Naive thymus-derived CD4-positive, alpha-beta T cell (primary cell): Measurements from ENCODE around the gene SPAG16. TPM values are rescaled to one million over a fixed set of nuclear protein-coding genes. Genes with fewer than 3 reads are reported as not detected.

ENCODE experiments used
- ATAC-seq: fragments of 150-1000 bp; cut with Tn5 transposase; 2 replicates; pipeline ENCODE4 v1.10.0; 2021; ENCODE audit warnings: mild to moderate bottlenecking, moderate library complexity
- CTCF ChIA-PET: fragments of 350-600 bp; sonication (Branson Sonifier 250); formaldehyde crosslinking; loops from one replicate; lab custom pipeline; 2021; ENCODE audit warnings: antibody characterized with exemption; lab: Charles Lee
- POLR2A ChIA-PET: fragments of 350-600 bp; sonication (Branson Sonifier 250); formaldehyde crosslinking; loops from one replicate; lab custom pipeline; 2021; ENCODE audit warnings: antibody characterized with exemption, inconsistent platforms; lab: Charles Lee
- DNase-seq, 9 donors: peaks; one replicate each; pipeline versions ENCODE4 v3.0.0 to v3.0.0-alpha.2; 2020 to 2022; ENCODE audit warnings: mixed read lengths in 1 of 9
- H3K27ac ChIP-seq: one replicate; pipeline ENCODE4 v1.7.0; 2013; ENCODE audit warnings: mild to moderate bottlenecking, low read depth, low read length, moderate library complexity
- H3K27me3 ChIP-seq, 2 donors: one replicate each; pipeline ENCODE4 v1.7.0; 2013; ENCODE audit warnings: low read length in 2 of 2, mild to moderate bottlenecking in 2 of 2, moderate library complexity in 2 of 2; ENCODE audit not compliant: control insufficient read depth in 2 of 2, insufficient read depth in 2 of 2
- H3K36me3 ChIP-seq, 3 experiments: 1 replicate in 2 of 3; 2 replicates in 1 of 3; pipeline ENCODE4 v1.7.0; 2013; ENCODE audit warnings: low read length in 3 of 3, mild to moderate bottlenecking in 3 of 3, moderate library complexity in 1 of 3; ENCODE audit not compliant: insufficient read depth in 3 of 3, control insufficient read depth in 2 of 3
- H3K4me1 ChIP-seq, 2 donors: one replicate each; pipeline ENCODE4 v1.7.0; 2013; ENCODE audit warnings: low read length in 2 of 2, mild to moderate bottlenecking in 2 of 2, moderate library complexity in 1 of 2; ENCODE audit not compliant: control insufficient read depth in 2 of 2, insufficient read depth in 2 of 2
- H3K4me3 ChIP-seq: 2 replicates; pipeline ENCODE4 v1.7.0; 2013; ENCODE audit warnings: mild to moderate bottlenecking, low read length
- H3K9me3 ChIP-seq, 3 experiments: 1 replicate in 2 of 3; 2 replicates in 1 of 3; pipeline ENCODE4 v1.7.0; 2013; ENCODE audit warnings: low read length in 3 of 3; ENCODE audit not compliant: control insufficient read depth in 2 of 3
- H3K27ac Mint-ChIP-seq, 9 donors: one replicate each; pipeline ENCODE4 v1.8.0; 2020 to 2022; ENCODE audit warnings: mixed read lengths in 9 of 9, mild to moderate bottlenecking in 8 of 9, moderate library complexity in 5 of 9, inconsistent platforms in 2 of 9
- H3K27me3 Mint-ChIP-seq, 5 donors: one replicate each; pipeline ENCODE4 v1.8.0; 2021 to 2022; ENCODE audit warnings: mixed read lengths in 5 of 5, mild to moderate bottlenecking in 1 of 5
- H3K36me3 Mint-ChIP-seq, 5 donors: one replicate each; pipeline ENCODE4 v1.8.0; 2020 to 2022; ENCODE audit warnings: mixed read lengths in 5 of 5, mild to moderate bottlenecking in 3 of 5, inconsistent platforms in 1 of 5
- H3K4me1 Mint-ChIP-seq, 7 donors: one replicate each; pipeline ENCODE4 v1.8.0; 2020 to 2022; ENCODE audit warnings: mixed read lengths in 7 of 7, mild to moderate bottlenecking in 3 of 7, inconsistent platforms in 1 of 7
- H3K4me3 Mint-ChIP-seq, 10 donors: one replicate each; pipeline ENCODE4 v1.8.0; 2020 to 2022; ENCODE audit warnings: mild to moderate bottlenecking in 10 of 10, mixed read lengths in 10 of 10, moderate library complexity in 6 of 10, inconsistent platforms in 2 of 10
- H3K9me3 Mint-ChIP-seq, 11 donors: one replicate each; pipeline ENCODE4 v1.8.0; 2020 to 2022; ENCODE audit warnings: mixed read lengths in 11 of 11, mild to moderate bottlenecking in 4 of 11, inconsistent platforms in 1 of 11, moderate library complexity in 1 of 11
- intact Hi-C, 2 donors: fragments of 100-400 bp; cut with micrococcal nuclease; formaldehyde crosslinking; loops; one replicate each; pipeline ENCODE4 v1.15.1; 2023
- polyA plus RNA-seq, 2 donors: library from polyadenylated mRNA; unstranded; fragments of 300-500 nt; fragmentation: Illumina TruSeq; gene quantifications; one replicate each; pipeline ENCODE4 v1.2.3, GENCODE V29; 2021
- total RNA-seq, 6 experiments: library from RNA in 5 of 6; stranded (reverse) in 5 of 6; gene quantifications; 1 replicate in 5 of 6; 2 replicates in 1 of 6; pipeline ENCODE4 v1.2.3 and lab custom pipeline; 2021 to 2026

The SPAG16 gene
- total and polyA plus RNA-seq, 7 experiments from 2014 or later: 4.7 to 20.2 (median 7.4) TPM

GRCh38 chr2:213241817-213242216 lies 42.4 kb upstream of the SPAG16 start:
- ATAC-seq: no peak
- Mint-ChIP-seq H3K27me3 (peaks cover 18 to 30% (median 22%) of the 10 kb centered on the region in 5 donors), H3K4me3 (no peak overlapping the region), H3K36me3 (no peaks in the 10 kb centered on the region), H3K4me1 (peaks cover 0 to 18% (median 6%) of the 10 kb centered on the region in 7 donors), H3K9me3 (no peaks in the 10 kb centered on the region), H3K27ac (peak overlapping the region in 2 of 9 donors; percentile 6 to 8)
- Histone ChIP-seq H3K4me1 (no peaks in the 10 kb centered on the region), H3K9me3 (no peaks in the 10 kb centered on the region), H3K27me3 (no peaks in the 10 kb centered on the region), H3K36me3 (no peaks in the 10 kb centered on the region), H3K4me3 (no peak overlapping the region), H3K27ac (no peak overlapping the region)
- intact Hi-C loops: loop anchor here in 1 of 2 donors (5.0 kb wide), 1 partner anchor 380 kb away; no protein-coding TSS in a partner anchor
- DNase-seq: no peak
- ChIA-PET POLR2A (no interaction called here), CTCF (interaction anchor here (0.7 kb wide), 1 partner anchor 1749 kb away, joined by 3 read pairs; no protein-coding TSS in a partner anchor)

GRCh38 chr2:213242653-213243052 lies 41.6 kb upstream of the SPAG16 start:
- Mint-ChIP-seq H3K27ac (no peak overlapping the region), H3K4me3 (no peak overlapping the region), H3K36me3 (no peaks in the 10 kb centered on the region), H3K27me3 (peaks cover 12 to 22% (median 16%) of the 10 kb centered on the region in 5 donors), H3K9me3 (no peaks in the 10 kb centered on the region), H3K4me1 (peaks cover 0 to 16% (median 6%) of the 10 kb centered on the region in 7 donors)
- H3K4me1 ChIP-seq: no peaks in the 10 kb centered on the region
- CTCF ChIA-PET: no interaction called here
- no peaks in the 10 kb centered on the region for H3K27me3 ChIP-seq
- ATAC-seq (no peak), DNase-seq (no peak)
- no peaks in the 10 kb centered on the region for H3K9me3 ChIP-seq
- no peaks in the 10 kb centered on the region for H3K36me3 ChIP-seq
- H3K4me3 ChIP-seq: no peak overlapping the region
- intact Hi-C loops: loop anchor here in 1 of 2 donors (5.0 kb wide), 1 partner anchor 380 kb away; no protein-coding TSS in a partner anchor
- POLR2A ChIA-PET: no interaction called here
- no peak overlapping the region for H3K27ac ChIP-seq

GRCh38 chr2:213243189-213244044 lies 40.8 kb upstream of the SPAG16 start:
- Mint-ChIP-seq H3K27me3 (peaks cover 8 to 18% (median 14%) of the 10 kb centered on the region in 5 donors), H3K4me3 (peak overlapping the region in 6 of 10 donors; percentile 3 to 48 (median 30)), H3K4me1 (peaks cover 0 to 12% (median 6%) of the 10 kb centered on the region in 7 donors), H3K36me3 (no peaks in the 10 kb centered on the region), H3K9me3 (no peaks in the 10 kb centered on the region), H3K27ac (peak overlapping the region in 4 of 9 donors; percentile 3 to 64 (median 18))
- no peak overlapping the region for H3K4me3 ChIP-seq
- no peaks in the 10 kb centered on the region for H3K9me3 ChIP-seq
- ChIA-PET POLR2A (no interaction called here), CTCF (no interaction called here)
- intact Hi-C loops: loop anchor here in 1 of 2 donors (5.0 kb wide), 1 partner anchor 381 kb away; no protein-coding TSS in a partner anchor
- H3K27ac ChIP-seq: no peak overlapping the region
- no peak for ATAC-seq
- H3K4me1 ChIP-seq: no peaks in the 10 kb centered on the region
- no peaks in the 10 kb centered on the region for H3K27me3 ChIP-seq
- no peak for DNase-seq
- H3K36me3 ChIP-seq: no peaks in the 10 kb centered on the region

- H3K4me1 Mint-ChIP-seq: peaks cover 0 to 11% (median 6%) of the 10 kb centered on the region in 7 donors
- H3K27ac Mint-ChIP-seq: no peak overlapping the region
- POLR2A ChIA-PET: no interaction called here
- H3K36me3 ChIP-seq: no peaks in the 10 kb centered on the region
- DNase-seq (peak; percentile 5 to 52 (median 37)), ATAC-seq (peak; percentile 56)
- no peak overlapping the region for H3K4me3 ChIP-seq
- H3K27ac ChIP-seq: no peak overlapping the region
- no peaks in the 10 kb centered on the region for H3K9me3 Mint-ChIP-seq
- no peaks in the 10 kb centered on the region for H3K27me3 ChIP-seq
- H3K4me1 ChIP-seq: no peaks in the 10 kb centered on the region
- CTCF ChIA-PET: no interaction called here
- H3K4me3 Mint-ChIP-seq: no peak overlapping the region
- peaks cover 2 to 10% (median 7%) of the 10 kb centered on the region in 5 donors for H3K27me3 Mint-ChIP-seq
- H3K9me3 ChIP-seq: no peaks in the 10 kb centered on the region
- no peaks in the 10 kb centered on the region for H3K36me3 Mint-ChIP-seq
- intact Hi-C loops: loop anchor here (1.0 to 2.0 kb wide), 2 partner anchors 469 to 560 kb away; no protein-coding TSS in a partner anchor
These were observed 37.6 kb upstream of the SPAG16 start for GRCh38 chr2:213246497-213247281.

GRCh38 chr2:213247566-213247965 lies 36.7 kb upstream of the SPAG16 start:
- CTCF ChIA-PET: interaction anchor here (0.7 kb wide), 2 partner anchors 188 to 555 kb away, joined by 3 to 7 read pairs; no protein-coding TSS in a partner anchor
- intact Hi-C loops: loop anchor here in 1 of 2 donors (2.0 kb wide), 1 partner anchor 561 kb away; no protein-coding TSS in a partner anchor
- peaks cover 0 to 12% (median 6%) of the 10 kb centered on the region in 5 donors for H3K27me3 Mint-ChIP-seq

GRCh38 chr2:213248637-213249036 lies 35.6 kb upstream of the SPAG16 start:
- Mint-ChIP-seq H3K9me3 (no peaks in the 10 kb centered on the region), H3K4me1 (peaks cover 0 to 4% (median under 1%) of the 10 kb centered on the region in 7 donors), H3K4me3 (no peak overlapping the region), H3K27me3 (peaks cover 0 to 8% (median 4%) of the 10 kb centered on the region in 5 donors), H3K27ac (no peak overlapping the region), H3K36me3 (no peaks in the 10 kb centered on the region)
- no peaks in the 10 kb centered on the region for H3K27me3 ChIP-seq
- DNase-seq: no peak
- intact Hi-C loops: no loop called here
- H3K4me1 ChIP-seq: no peaks in the 10 kb centered on the region
- POLR2A ChIA-PET: no interaction called here
- CTCF ChIA-PET: no interaction called here
- no peaks in the 10 kb centered on the region for H3K36me3 ChIP-seq
- no peak overlapping the region for H3K4me3 ChIP-seq
- ATAC-seq: no peak
- H3K27ac ChIP-seq: no peak overlapping the region
- H3K9me3 ChIP-seq: no peaks in the 10 kb centered on the region

More at GRCh38 chr2:213247566-213247965, 36.7 kb upstream of the SPAG16 start:
- no peak for DNase-seq
- H3K4me1 ChIP-seq: no peaks in the 10 kb centered on the region
- H3K27ac ChIP-seq: no peak overlapping the region
- H3K9me3 ChIP-seq: no peaks in the 10 kb centered on the region
- Mint-ChIP-seq H3K4me3 (no peak overlapping the region), H3K27ac (no peak overlapping the region), H3K4me1 (peaks cover 0 to 10% (median 6%) of the 10 kb centered on the region in 7 donors), H3K9me3 (no peaks in the 10 kb centered on the region), H3K36me3 (no peaks in the 10 kb centered on the region)
- POLR2A ChIA-PET: no interaction called here
- H3K4me3 ChIP-seq: no peak overlapping the region
- no peaks in the 10 kb centered on the region for H3K36me3 ChIP-seq
- H3K27me3 ChIP-seq: no peaks in the 10 kb centered on the region
- no peak for ATAC-seq
